ENCODE data around the gene MAGI1. TPM values are rescaled to one million over a fixed set of nuclear protein-coding genes. Genes with fewer than 3 reads are reported as not detected.
"Not testable (repeated sequence)": the region's sequence is repeated elsewhere in the genome, so short reads cannot be mapped to it uniquely, and the experiment has no call there.

MAGI1 gene
- total RNA-seq, 1 donor, result 0.27 TPM

DNA sequence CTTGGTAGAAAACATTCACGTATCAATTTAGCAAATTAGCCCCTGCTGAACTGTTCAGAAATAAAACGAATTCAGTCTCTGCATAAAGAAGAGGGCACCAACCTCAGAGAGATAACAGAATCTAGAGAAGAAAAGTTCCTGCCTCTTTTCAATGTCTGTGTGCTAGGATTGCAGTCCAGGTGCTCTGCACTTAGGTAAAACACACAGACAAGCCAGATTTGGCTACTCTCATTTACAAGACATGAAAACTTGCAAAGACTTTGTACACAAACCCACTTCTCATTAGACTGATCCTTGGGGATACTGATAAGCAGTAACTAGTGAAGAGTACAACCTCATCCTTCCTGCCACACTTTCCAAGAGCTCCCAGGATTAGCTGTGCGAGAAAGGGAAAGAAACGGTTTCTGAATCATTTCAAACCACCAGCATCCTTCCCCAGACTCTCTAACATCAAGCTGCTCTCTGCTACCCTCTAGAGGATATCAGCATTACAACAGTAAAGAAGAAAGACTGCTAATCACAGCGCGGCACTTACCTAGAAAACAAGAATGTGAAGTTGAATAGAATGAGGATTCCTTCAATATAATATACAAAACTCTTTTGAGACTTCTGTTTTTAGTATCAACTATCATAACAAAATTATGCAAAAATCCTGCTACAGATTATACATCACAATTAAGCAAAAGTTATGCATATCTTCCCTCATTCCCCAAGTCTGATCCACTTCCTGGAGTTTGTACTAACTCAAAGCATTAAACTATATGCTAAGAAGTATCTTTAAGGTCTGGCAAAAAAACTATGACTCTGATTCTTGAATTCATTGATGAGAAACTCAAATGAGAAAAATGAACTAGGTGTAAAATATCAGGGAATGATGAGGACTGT, 306.4 kb downstream of the MAGI1 start:
- DNase-seq (ENCODE audit: low read depth in 2 of 3, low spot score in 2 of 3), result peak in 2 of 3 donors; percentile 14 to 59

DNA sequence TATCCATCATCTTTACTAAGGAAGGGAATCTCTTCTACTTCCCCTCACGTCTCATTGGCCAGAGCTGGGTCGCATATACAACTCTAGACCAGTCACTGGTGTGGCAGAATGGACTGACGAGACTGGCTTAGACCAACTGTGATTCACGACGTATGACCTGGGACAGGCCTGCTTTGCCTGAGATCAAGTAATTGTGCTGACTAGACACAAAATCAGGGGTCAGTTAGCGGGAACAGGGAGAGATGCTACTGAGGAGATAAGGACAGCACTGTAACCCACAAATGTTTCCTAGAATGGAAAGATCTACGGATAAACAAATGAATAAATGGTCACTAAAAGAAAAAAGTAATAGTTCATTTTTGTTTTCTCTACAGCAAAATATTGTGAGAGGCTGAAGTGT, 308.3 kb downstream of the MAGI1 start:
- DNase-seq (ENCODE audit: low read depth in 2 of 3, low spot score in 2 of 3), result no peak

DNA sequence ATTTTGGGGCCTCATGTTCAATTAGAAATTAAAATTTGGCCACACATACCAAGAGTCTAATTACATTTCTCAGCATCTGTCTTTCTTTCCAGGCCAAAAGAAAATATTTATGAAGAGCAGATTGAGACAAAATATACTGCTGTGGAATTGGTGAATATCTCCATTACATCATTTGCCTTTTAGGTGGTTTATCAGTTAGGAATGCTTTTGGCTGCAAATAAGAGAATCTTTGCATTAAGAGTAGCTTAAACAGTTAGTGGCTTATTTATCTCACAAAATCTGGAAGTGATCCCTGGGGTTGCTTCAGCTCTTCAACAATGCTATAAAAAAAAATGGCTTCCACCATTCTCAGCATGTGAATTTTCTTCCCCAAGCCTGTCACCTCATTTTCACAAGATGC, 308.7 kb downstream of the MAGI1 start:
- no peak for DNase-seq (ENCODE audit: low read depth in 2 of 3, low spot score in 2 of 3)

DNA sequence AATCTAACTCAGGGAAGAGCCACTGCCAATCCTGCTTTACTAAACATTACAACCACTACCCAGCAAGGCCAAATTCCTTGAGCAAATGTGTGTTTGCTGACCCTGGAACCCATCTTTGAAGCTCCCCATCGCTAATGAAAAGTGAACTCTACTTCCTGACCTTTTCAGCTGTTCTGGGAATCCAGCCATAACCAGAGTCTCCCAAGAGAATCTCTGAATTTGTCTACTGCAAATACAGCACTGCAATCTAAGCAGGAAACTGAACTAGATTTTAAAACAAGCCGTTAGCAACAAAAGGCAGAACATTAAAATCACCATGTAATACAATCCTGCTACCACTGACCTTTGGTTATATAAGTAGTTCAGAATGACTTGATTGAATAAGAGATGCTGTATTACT, 309.2 kb downstream of the MAGI1 start:
- no peak for DNase-seq (ENCODE audit: low read depth in 2 of 3, low spot score in 2 of 3)

DNA sequence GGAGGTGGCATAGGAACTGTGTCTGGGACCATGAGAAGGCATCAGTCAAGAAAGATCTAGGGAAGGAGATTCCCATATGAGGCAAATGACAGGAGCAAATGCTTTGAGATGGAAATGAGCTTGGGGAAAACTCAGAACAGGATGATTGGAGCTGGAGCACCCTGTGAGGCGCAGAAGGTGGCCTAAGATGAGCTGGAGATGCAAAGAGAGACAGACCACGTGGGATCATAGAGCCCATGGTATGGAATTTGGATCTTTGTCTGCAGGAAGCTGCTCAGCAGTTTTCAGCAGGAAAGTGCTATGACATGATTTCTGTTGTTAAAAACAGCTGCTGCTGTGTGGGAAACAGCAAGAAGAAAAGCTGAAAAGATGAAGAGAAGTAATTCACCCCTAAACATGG, 310.6 kb downstream of the MAGI1 start:
- DNase-seq (ENCODE audit: low read depth in 2 of 3, low spot score in 2 of 3), result no peak

DNA sequence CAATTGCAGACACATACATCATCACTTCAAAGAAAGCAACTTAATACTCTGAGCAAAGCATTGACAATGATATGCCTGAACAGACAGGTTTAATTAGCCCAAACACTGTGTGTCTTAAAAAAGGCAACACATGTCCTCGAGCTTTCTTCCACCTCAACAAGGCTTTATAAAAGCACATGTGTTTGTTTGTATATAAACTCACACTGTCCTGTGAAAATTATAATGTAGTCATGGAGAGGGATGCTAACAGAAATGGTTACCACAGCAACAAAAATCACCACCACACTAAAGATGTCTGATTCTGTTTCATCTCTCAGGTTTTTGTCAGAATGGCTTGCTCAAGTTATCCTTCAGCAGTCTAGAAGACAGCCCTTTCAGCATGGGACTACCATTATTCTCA, 314.7 kb downstream of the MAGI1 start:
- DNase-seq (ENCODE audit: low read depth in 2 of 3, low spot score in 2 of 3), result no peak

DNA sequence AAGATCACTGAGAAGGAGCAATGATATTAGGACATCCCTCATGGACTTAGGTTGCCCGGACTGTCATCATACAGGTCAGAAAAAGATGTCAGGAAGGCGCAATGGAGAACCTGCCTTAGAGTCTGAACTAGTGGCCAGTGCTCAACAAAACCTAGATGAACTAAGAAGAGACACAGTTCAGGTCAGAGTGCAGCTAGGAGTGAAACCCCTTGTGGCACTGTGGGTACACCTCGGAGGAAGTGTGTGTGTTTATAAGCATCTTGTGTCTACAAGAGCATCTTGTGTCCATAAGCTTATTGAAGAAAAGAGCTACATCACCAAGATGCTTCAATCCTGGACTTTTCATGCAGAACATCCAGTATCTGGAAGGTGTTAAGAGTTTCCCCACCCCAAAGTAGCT, 315.7 kb downstream of the MAGI1 start:
- DNase-seq (ENCODE audit: low read depth in 2 of 3, low spot score in 2 of 3), result no peak

DNA sequence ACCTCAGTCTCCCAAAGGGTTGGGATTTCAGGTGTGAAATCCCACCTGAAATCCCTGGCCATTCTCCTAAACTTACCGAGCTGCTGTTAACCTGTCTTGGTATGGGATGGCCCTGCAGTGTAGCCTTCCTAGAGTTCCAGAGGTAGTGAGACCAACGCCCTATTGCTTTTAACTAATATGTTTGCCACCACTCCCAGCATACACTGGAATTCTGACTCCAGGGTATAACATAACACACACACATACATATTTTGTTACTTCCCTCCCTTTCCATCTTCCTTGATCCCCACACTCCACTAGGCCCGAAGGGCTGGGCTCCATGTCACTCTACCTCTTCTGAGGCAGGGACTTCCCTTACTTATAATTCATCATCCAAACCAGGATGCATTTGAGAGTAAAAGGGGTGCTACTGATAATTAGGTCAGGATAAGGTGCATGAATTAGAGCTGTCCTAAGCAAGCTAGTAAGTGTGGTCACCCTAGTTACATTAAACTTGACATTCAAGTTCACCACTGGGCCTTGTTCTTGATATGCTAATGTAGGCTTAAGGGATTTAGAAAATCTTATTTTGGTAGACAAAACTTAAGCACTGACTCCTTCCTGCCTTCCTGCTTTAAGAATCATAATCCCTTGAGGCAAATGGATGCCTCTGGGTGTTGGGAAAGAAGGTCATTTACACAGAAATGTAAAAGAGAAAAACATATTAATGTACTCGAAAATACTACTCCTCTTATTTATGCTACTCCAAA, 317.6 kb downstream of the MAGI1 start:
- DNase-seq (ENCODE audit: low read depth in 2 of 3, low spot score in 2 of 3), result no peak

DNA sequence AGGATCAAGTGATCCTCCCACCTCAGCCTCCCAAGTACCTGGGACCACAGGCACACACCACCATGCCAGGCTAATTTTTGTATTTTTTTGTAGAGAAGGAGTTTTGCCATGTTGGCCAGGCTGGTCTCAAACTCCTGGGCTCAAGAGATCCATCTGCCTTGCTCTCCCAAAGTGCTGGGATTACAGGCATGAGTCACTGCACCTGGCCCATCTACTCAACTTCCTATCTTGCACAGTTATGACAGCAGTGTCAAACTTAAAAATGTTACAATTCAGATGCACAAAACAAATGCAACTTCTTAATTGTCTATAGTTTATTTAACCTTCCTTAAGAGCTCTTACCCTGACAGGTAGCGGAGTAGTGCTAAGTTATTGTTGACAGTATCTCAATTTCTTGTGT, 319.1 kb downstream of the MAGI1 start:
- DNase-seq (ENCODE audit: low read depth in 2 of 3, low spot score in 2 of 3), result not testable (repeated sequence)

DNA sequence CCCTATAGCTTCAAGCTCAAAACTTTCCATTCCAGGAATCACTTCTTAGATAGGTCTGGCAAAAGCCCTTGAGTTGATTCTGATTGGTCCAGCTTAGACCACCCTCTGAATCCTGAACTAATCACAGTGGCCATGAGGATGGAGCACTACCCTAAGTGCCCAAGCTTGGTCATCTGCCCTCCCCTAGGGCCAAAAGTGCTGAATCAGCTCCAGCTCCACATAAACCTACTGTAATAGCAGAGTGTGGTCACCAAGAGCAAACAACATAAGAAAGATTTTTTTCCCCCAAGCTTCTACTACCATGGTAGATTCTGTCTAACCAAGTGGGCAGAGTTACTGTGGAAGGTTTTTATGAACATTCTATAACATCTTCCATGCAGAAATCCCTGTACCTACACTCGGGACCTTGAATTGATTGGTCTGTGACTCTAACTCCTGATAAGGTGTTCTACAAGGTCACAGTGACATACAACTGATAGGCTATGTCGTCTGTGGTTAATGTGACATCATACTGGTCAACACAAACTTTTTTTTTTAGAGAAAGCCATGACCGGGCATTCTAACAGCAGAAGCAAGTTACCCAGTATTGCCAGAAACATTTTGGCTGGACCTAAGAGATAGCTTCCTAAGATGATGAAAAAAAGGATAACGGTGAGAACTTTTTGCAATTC, 320.9 kb downstream of the MAGI1 start:
- no peak for DNase-seq (ENCODE audit: low read depth in 2 of 3, low spot score in 2 of 3)

DNA sequence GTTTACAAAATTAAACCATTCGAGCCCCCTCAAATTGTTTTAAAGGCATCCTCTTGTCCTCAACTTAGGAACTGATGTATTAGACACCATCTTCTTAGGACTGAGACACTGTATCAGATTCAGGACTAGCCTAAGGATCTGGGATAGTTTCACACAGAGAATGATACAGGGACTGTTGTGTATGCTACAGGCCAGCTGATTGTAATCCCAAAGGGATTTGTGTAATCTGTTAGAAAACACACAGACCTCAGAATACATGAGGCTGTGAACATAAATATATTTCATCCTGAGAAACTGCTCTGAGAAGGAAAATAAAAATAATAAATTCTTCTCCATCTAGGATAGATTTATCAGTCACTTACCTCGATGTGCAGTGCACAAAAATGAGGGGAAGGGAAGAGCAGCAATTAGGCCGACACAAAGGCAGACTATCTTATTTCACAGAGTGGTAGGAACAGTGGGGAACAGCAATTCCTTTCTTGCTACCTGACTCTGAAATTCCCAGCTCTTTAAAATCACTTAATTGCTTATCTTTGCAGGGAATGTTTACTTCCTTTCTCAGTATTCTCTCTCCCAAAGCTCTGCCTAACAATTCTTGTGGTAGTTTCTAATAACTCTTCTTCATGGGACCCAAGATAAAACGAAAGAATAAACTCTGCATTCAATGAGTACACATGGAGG, 322.5 kb downstream of the MAGI1 start:
- DNase-seq (ENCODE audit: low read depth in 2 of 3, low spot score in 2 of 3), result no peak

DNA sequence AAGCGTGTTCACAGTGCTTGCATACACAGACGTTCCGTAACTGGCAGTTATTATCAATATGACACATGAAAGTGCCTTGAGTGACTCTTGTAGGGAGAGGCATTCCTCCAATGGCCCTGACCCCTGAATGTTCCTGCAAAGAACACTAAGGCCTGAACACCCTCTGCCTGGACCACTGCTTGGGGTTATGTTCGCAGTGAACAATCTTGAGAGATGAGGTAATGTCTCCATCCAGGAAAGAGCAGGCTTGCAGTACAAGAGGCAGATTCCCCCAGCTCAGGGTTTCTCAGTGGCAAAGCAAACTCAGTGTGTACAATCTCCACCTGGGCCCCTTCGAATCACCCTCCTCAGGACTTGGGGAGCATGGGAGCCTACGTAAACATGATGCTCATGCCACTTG, 324.6 kb downstream of the MAGI1 start:
- DNase-seq (ENCODE audit: low read depth in 2 of 3, low spot score in 2 of 3), result no peak

DNA sequence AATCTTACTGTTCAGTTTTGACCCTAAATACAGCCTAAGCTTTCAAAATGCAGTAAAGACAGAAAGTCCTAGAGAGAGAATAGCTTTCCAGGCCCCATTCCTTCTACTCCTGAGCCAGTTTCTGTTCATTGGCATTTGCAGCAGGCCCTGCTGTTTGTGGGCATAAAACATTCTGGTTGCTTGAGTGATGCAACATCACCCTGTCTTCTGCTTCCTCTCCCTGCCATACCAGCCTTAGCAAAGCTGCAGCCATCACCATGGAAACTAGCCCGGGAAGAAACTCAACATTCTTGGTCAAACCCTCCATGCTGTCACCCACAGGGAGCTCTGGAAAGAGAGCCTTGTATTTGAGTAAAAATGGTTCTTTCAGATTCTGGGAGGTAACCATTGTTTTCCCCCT, 325.7 kb downstream of the MAGI1 start:
- no peak for DNase-seq (ENCODE audit: low read depth in 2 of 3, low spot score in 2 of 3)

DNA sequence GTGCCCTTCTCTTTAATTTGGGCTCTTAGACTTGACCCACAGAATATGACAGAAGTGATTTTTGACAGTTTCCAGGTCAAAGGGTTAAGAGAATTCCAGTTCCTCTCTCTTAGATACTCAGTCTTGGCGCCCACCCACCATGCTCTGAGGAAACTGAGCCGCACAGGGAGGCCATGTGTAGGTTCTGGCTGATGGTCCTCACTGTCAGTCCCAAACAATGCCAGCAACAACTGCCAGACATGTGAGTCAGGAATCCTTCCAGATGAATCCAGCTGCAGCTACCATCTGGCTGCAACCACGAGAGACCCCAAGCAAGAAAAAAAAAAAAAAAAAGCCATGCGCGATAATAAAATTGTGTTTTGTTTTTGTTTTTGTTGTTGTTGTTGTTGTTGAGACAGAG, 326.6 kb downstream of the MAGI1 start:
- DNase-seq (ENCODE audit: low read depth in 2 of 3, low spot score in 2 of 3), result no peak

DNA sequence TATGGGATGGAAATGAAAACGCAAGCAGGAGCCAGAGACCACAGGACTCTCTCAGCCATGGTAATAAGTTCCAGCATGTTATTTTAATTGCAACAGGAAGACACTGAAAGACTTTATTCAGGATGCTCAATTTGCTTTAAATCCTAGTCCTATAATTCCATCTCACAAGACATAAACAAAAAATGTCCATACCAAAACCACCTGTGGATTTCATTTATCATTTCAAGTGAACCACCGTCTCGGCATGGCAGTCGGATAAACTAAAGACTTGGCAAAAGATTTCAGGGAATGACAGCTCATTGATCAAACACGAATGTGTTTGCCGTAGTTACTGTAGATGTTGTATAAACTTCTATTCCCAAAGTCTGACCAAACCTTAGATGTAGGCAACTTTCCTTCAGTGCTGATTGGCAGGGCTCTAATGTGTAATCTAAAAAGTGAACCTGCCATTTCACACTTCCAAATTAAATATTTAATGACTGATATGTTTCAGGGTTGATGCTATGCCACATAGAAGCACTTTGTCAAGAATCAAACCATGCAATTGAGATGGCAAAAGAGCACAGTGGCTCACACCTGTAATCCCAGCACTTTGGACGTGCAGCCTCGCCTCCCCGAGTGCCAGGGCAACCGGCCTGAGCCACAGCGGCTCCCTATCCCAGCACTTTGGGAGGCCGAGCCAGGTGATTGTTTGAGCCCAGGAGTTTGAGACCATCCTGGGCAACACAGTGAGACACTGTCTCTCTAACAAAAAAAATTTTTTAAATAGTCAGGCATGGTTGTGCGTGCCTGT, 331.7 kb downstream of the MAGI1 start:
- DNase-seq (ENCODE audit: low read depth in 2 of 3, low spot score in 2 of 3), result no peak

DNA sequence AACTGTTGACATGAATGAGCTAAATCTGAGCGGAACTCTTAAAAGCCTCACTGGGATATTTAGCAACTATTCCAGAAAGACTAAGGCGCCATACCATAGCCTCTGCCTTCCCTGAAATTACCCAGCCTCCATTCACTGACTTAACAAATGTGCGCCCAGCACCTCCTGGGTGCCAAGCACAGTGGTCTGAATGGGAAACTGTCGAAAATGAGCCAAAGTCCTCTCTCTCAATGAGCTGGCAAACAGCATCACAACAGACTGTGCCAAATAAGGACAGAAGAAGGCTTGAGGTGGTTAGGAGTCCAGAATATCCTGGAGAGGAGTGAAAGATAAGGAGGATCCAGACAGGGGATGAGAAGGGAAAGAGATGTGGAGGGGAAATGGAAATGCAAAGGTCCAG, 332.4 kb downstream of the MAGI1 start:
- no peak for DNase-seq (ENCODE audit: low read depth in 2 of 3, low spot score in 2 of 3)

DNA sequence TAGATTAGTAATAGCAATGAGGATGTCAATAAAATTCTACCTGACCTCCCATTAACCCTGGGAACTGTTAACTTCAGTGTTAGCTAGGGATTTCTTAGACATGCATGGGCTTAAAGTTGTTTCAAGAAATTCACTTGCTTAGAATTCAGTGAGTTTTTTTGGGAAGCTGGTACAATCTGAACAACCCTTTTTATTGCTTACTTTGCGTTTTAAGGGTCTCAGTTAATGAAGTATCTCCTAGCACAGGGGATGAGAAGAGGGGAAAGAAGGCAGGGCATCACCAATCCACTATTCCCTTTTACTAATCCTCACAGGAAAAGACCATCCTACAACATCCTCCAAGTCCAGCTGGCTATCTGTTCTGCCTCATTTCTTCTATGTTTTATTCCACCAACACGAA, 334.9 kb downstream of the MAGI1 start:
- DNase-seq (ENCODE audit: low read depth in 2 of 3, low spot score in 2 of 3), result no peak

DNA sequence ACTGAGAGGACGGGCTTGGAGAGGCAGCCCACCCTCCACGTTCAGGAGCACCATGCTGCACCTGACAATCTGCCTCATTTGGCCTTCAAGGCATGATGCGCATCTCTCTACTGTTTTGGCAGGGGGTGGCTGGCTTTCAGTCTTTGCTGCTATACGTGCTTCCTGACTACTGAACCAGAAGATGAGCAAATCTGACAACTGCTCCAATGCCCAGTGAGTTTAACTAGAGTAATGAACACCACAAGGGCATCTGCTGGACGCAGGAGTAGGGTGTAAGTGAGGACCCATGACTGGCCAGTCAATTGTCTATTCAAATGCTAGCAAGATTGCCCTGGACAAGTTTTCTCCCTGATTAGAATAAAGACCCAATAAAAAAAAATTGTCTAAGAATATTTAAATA, 335.7 kb downstream of the MAGI1 start:
- DNase-seq (ENCODE audit: low read depth in 2 of 3, low spot score in 2 of 3), result no peak

DNA sequence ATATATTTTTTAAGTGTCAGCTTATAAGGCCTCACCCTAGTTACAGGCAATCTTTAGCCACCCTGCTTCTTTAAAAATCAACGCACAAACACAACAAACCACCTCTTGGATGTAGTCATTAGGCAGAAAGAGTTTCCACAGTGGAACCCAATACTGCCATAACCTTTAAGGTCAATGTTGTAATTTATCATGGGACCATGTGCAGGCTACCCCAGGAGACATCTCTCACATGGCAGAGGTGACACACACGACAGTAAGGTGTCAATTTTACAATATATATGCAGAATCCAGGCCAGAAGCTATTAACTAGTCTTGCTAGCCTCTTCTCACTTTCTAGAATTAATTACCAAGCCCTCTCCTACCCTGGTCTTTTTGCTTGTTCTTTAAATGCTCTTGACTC, 336.5 kb downstream of the MAGI1 start:
- DNase-seq (ENCODE audit: low read depth in 2 of 3, low spot score in 2 of 3), result no peak

DNA sequence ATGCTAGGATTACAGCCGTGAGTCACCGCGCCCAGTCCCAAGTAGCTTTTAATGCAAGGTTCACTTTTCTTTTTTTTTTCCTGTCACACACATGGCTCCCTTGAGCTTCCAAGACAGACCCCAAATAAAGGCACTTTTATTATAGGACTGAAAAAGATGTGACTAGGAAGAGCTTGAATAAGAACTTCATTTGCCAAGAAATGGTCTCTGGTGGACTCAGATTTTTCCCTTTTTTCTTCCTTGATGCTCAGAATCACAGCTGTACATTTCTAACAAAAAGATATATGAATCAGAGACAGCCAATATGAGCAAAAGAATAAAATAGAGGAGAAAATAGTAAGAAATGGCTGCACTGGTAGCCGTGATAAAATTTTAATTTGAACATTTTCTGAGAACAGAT, 337.2 kb downstream of the MAGI1 start:
- DNase-seq (ENCODE audit: low read depth in 2 of 3, low spot score in 2 of 3), result no peak

Data from hematopoietic multipotent progenitor cell (in vitro differentiated cells).